CD14-positive monocyte (primary cell): ENCODE data around the gene TRAPPC10. TPM values are rescaled to one million over a fixed set of nuclear protein-coding genes. Genes with fewer than 3 reads are reported as not detected.

Experiments
- DNase-seq, 3 donors: peaks; one replicate each; pipeline ENCODE4 v3.0.0-alpha.2; 2011 to 2022
- H2AFZ ChIP-seq: 2 replicates; pipeline ENCODE4 v1.6.0; 2012; ENCODE audit warnings: mild to moderate bottlenecking, low read depth, low read length, inconsistent platforms; ENCODE audit not compliant: insufficient read depth, poor library complexity, severe bottlenecking
- H3K27ac ChIP-seq, 2 donors: 1 replicate in 1 of 2; 2 replicates in 1 of 2; pipeline ENCODE4 v1.5.1; 2012 to 2013; ENCODE audit warnings: low read length in 2 of 2, control low read depth in 1 of 2, inconsistent platforms in 1 of 2, low read depth in 1 of 2, mild to moderate bottlenecking in 1 of 2
- H3K27me3 ChIP-seq, 2 donors: one replicate each; pipeline versions ENCODE4 v1.6.0 to v1.6.1; 2011 to 2013; ENCODE audit warnings: low read length in 2 of 2; ENCODE audit not compliant: control insufficient read depth in 2 of 2, insufficient read depth in 2 of 2
- H3K36me3 ChIP-seq, 2 donors: replicated peaks in 1 of 2; 1 replicate in 1 of 2; 2 replicates in 1 of 2; pipeline versions ENCODE4 v1.5.1 to v1.6.1; 2012 to 2013; ENCODE audit warnings: low read length in 2 of 2, control low read depth in 1 of 2, inconsistent platforms in 1 of 2, mild to moderate bottlenecking in 1 of 2; ENCODE audit not compliant: insufficient read depth in 2 of 2, control insufficient read depth in 1 of 2
- H3K4me1 ChIP-seq, 2 donors: 1 replicate in 1 of 2; 2 replicates in 1 of 2; pipeline versions ENCODE4 v1.5.1 to v1.6.1; 2012 to 2013; ENCODE audit warnings: low read length in 2 of 2, control low read depth in 1 of 2, inconsistent platforms in 1 of 2, mild to moderate bottlenecking in 1 of 2, moderate library complexity in 1 of 2; ENCODE audit not compliant: insufficient read depth in 2 of 2, control insufficient read depth in 1 of 2
- H3K4me2 ChIP-seq: replicated peaks from 2 replicates; pipeline ENCODE3; 2012; ENCODE audit warnings: low read length, moderate library complexity, mild to moderate bottlenecking; ENCODE audit not compliant: poor library complexity, severe bottlenecking; ENCODE audit errors: extremely low read depth
- H3K4me3 ChIP-seq, 3 experiments: fragments of 200-600 bp in 1 of 3; sonication (generic) in 1 of 3; replicated peaks in 1 of 3; 1 replicate in 2 of 3; 2 replicates in 1 of 3; pipeline ENCODE4 v1.5.1; 2011 to 2013; ENCODE audit warnings: low read length in 3 of 3, mild to moderate bottlenecking in 3 of 3, control low read depth in 2 of 3, low read depth in 2 of 3, inconsistent platforms in 1 of 3, moderate library complexity in 1 of 3
- H3K79me2 ChIP-seq: 2 replicates; pipeline ENCODE4 v1.6.0; 2012; ENCODE audit warnings: mild to moderate bottlenecking, control low read depth, inconsistent platforms, low read length, moderate library complexity; ENCODE audit not compliant: insufficient read depth
- H3K9ac ChIP-seq: 2 replicates; pipeline ENCODE4 v1.6.0; 2017; ENCODE audit warnings: low read length, mild to moderate bottlenecking; ENCODE audit not compliant: insufficient read depth, poor library complexity, severe bottlenecking
- H3K9me3 ChIP-seq, 2 donors: replicated peaks in 1 of 2; 1 replicate in 1 of 2; 2 replicates in 1 of 2; pipeline versions ENCODE4 v1.5.1 to v1.6.1; 2012 to 2013; ENCODE audit warnings: low read length in 2 of 2, control low read depth in 1 of 2; ENCODE audit not compliant: control insufficient read depth in 1 of 2, insufficient read depth in 1 of 2
- H4K20me1 ChIP-seq: 2 replicates; pipeline ENCODE4 v1.6.0; 2012; ENCODE audit warnings: mild to moderate bottlenecking, low read length, control low read depth, moderate library complexity; ENCODE audit not compliant: insufficient read depth
- H3K27ac Mint-ChIP-seq, 7 donors: one replicate each; pipeline ENCODE4 v1.8.0; 2020; ENCODE audit warnings: mild to moderate bottlenecking in 7 of 7, mixed read lengths in 7 of 7, moderate library complexity in 6 of 7, inconsistent platforms in 2 of 7
- H3K27me3 Mint-ChIP-seq, 3 donors: one replicate each; pipeline ENCODE4 v1.8.0; 2021 to 2022; ENCODE audit warnings: low read depth in 3 of 3, mild to moderate bottlenecking in 3 of 3, mixed read lengths in 3 of 3, moderate library complexity in 3 of 3, inconsistent platforms in 1 of 3
- H3K36me3 Mint-ChIP-seq, 2 donors: one replicate each; pipeline ENCODE4 v1.8.0; 2020; ENCODE audit warnings: mixed read lengths in 2 of 2, inconsistent platforms in 1 of 2, mild to moderate bottlenecking in 1 of 2
- H3K4me1 Mint-ChIP-seq: one replicate; pipeline ENCODE4 v1.8.0; 2020; ENCODE audit warnings: mild to moderate bottlenecking, mixed read lengths
- H3K4me3 Mint-ChIP-seq, 2 donors: one replicate each; pipeline ENCODE4 v1.8.0; 2020; ENCODE audit warnings: mild to moderate bottlenecking in 2 of 2, mixed read lengths in 2 of 2, moderate library complexity in 1 of 2
- H3K9me3 Mint-ChIP-seq, 7 donors: one replicate each; pipeline ENCODE4 v1.8.0; 2020 to 2022; ENCODE audit warnings: mixed read lengths in 7 of 7, mild to moderate bottlenecking in 6 of 7, moderate library complexity in 6 of 7, inconsistent platforms in 2 of 7
- CTCF ChIP-seq: fragments of 200-600 bp; IDR thresholded peaks from one replicate; pipeline ENCODE4 v1.8.0; 2022; ENCODE audit warnings: antibody characterized with exemption, mild to moderate bottlenecking
- WGBS: methylation state at CpG from one replicate; pipeline ENCODE4 v1.1.5; 2013; ENCODE audit warnings: missing lambda C conversion rate; ENCODE audit not compliant: insufficient coverage; 5-methylcytosine and 5-hydroxymethylcytosine counted together
- intact Hi-C, 2 donors: fragments of 100-400 bp; cut with micrococcal nuclease; formaldehyde crosslinking; loops; one replicate each; pipeline versions ENCODE4 v1.15.0 to v1.15.1; 2023
- polyA plus RNA-seq, 3 donors: library from polyadenylated mRNA; depleted of rRNA in 1 of 3; unstranded in 2 of 3; stranded (reverse) in 1 of 3; fragments of 300-500 nt in 2 of 3; fragments of >200 nt in 1 of 3; fragmentation: Illumina TruSeq in 2 of 3; gene quantifications; 1 replicate in 2 of 3; 2 replicates in 1 of 3; pipeline ENCODE4 v1.2.3, GENCODE V29; 2012 to 2021

Gene TRAPPC10
- polyA plus RNA-seq, 3 donors = 5.9 to 40.6 (median 8.6) TPM

- no peaks in the 10 kb centered on the region for H3K36me3 Mint-ChIP-seq
- Histone ChIP-seq H3K27ac (no peak overlapping the region), H3K9me3 (peaks cover 0 to 4% of the 10 kb centered on the region in 2 donors), H4K20me1 (peaks cover 12% of the 10 kb centered on the region), H3K79me2 (no peaks in the 10 kb centered on the region), H3K27me3 (peaks cover 0 to 5% of the 10 kb centered on the region in 2 donors), H3K4me3 (no peak overlapping the region), H3K9ac (no peak overlapping the region), H3K4me2 (no peak overlapping the region), H3K36me3 (no peaks in the 10 kb centered on the region), H3K4me1 (no peaks in the 10 kb centered on the region), H2AFZ (no peak overlapping the region)
- TF ChIP-seq CTCF = no peak
- no peak for DNase-seq
- peaks cover 0 to 7% (median 3%) of the 10 kb centered on the region in 7 donors for H3K9me3 Mint-ChIP-seq
- H3K4me3 Mint-ChIP-seq = no peak overlapping the region
- intact Hi-C loops = loop anchor here in 1 of 2 donors (5.0 kb wide), 1 partner anchor 41 kb away; no protein-coding TSS in a partner anchor
- H3K27me3 Mint-ChIP-seq = peaks cover 7 to 15% (median 8%) of the 10 kb centered on the region in 3 donors
- H3K4me1 Mint-ChIP-seq = no peaks in the 10 kb centered on the region
- peak overlapping the region in 1 of 7 donors; percentile 43 for H3K27ac Mint-ChIP-seq
- 96% methylated on average over 30 of the region's 33 CpGs for WGBS
These were observed 20.6 kb upstream of the TRAPPC10 start for GRCh38 chr21:43991447-43991991.

GRCh38 chr21:43992121-43992520, 20.0 kb upstream of the TRAPPC10 start:
- Histone ChIP-seq H3K79me2 (no peaks in the 10 kb centered on the region), H3K9me3 (peaks cover 0 to 4% of the 10 kb centered on the region in 2 donors), H3K27me3 (peaks cover 0 to 1% of the 10 kb centered on the region in 2 donors), H3K4me2 (no peak overlapping the region), H3K27ac (no peak overlapping the region), H3K4me3 (no peak overlapping the region), H2AFZ (no peak overlapping the region), H3K4me1 (no peaks in the 10 kb centered on the region), H3K36me3 (no peaks in the 10 kb centered on the region), H4K20me1 (peaks cover 6% of the 10 kb centered on the region), H3K9ac (no peak overlapping the region)
- no peak overlapping the region for H3K4me3 Mint-ChIP-seq
- H3K4me1 Mint-ChIP-seq = no peaks in the 10 kb centered on the region
- TF ChIP-seq CTCF = no peak
- H3K36me3 Mint-ChIP-seq = no peaks in the 10 kb centered on the region
- no peak for DNase-seq
- 100% methylated on average over 9 of the region's 11 CpGs for WGBS
- H3K9me3 Mint-ChIP-seq = peaks cover 0 to 9% (median 3%) of the 10 kb centered on the region in 7 donors
- H3K27ac Mint-ChIP-seq = no peak overlapping the region
- intact Hi-C loops = loop anchor here in 1 of 2 donors (5.0 kb wide), 1 partner anchor 40 kb away; no protein-coding TSS in a partner anchor
- peaks cover 4 to 11% (median 6%) of the 10 kb centered on the region in 3 donors for H3K27me3 Mint-ChIP-seq
